Natural killer cell (primary cell): Measurements from ENCODE around the gene RIPK1. TPM values are rescaled to one million over a fixed set of nuclear protein-coding genes. Genes with fewer than 3 reads are reported as not detected.
A peak's percentile ranks its signal among the peaks of the same experiment; 100 is the strongest.

Experiments used
- ATAC-seq, 3 donors: fragments of 150-1000 bp in 2 of 3; fragments of 200-7000 bp in 1 of 3; cut with Tn5 transposase; 1 replicate in 1 of 3; 2 replicates in 2 of 3; pipeline ENCODE4 v1.10.0; 2021; ENCODE audit warnings: mild to moderate bottlenecking in 2 of 3, moderate library complexity in 2 of 3
- DNase-seq, 2 donors: peaks; one replicate each; pipeline versions ENCODE4 v3.0.0 to v3.0.0-alpha.2; 2013 to 2021; ENCODE audit warnings: mixed read lengths in 1 of 2
- H3K27ac ChIP-seq: one replicate; pipeline ENCODE4 v1.5.1; 2013; ENCODE audit warnings: mild to moderate bottlenecking, low read length
- H3K27me3 ChIP-seq: one replicate; pipeline ENCODE4 v1.6.1; 2013; ENCODE audit warnings: low read length; ENCODE audit not compliant: control insufficient read depth, insufficient read depth
- H3K36me3 ChIP-seq: one replicate; pipeline ENCODE4 v1.6.1; 2013; ENCODE audit warnings: low read length; ENCODE audit not compliant: control insufficient read depth, insufficient read depth
- H3K4me1 ChIP-seq: one replicate; pipeline ENCODE4 v1.6.1; 2013; ENCODE audit warnings: low read length; ENCODE audit not compliant: control insufficient read depth, insufficient read depth
- H3K4me3 ChIP-seq: one replicate; pipeline ENCODE4 v1.5.1; 2013; ENCODE audit warnings: low read length
- H3K9me3 ChIP-seq: one replicate; pipeline ENCODE4 v1.6.1; 2013; ENCODE audit warnings: low read length; ENCODE audit not compliant: control insufficient read depth, insufficient read depth
- H3K27ac Mint-ChIP-seq, 2 donors: one replicate each; pipeline ENCODE4 v1.8.0; 2022; ENCODE audit warnings: mild to moderate bottlenecking in 2 of 2, mixed read lengths in 2 of 2, moderate library complexity in 1 of 2
- H3K27me3 Mint-ChIP-seq, 2 donors: one replicate each; pipeline ENCODE4 v1.8.0; 2022; ENCODE audit warnings: low read depth in 2 of 2, mixed read lengths in 2 of 2
- H3K36me3 Mint-ChIP-seq: one replicate; pipeline ENCODE4 v1.8.0; 2022; ENCODE audit warnings: mixed read lengths
- H3K4me1 Mint-ChIP-seq, 2 donors: one replicate each; pipeline ENCODE4 v1.8.0; 2022; ENCODE audit warnings: mixed read lengths in 2 of 2
- H3K4me3 Mint-ChIP-seq: one replicate; pipeline ENCODE4 v1.8.0; 2022; ENCODE audit warnings: mild to moderate bottlenecking, moderate library complexity, mixed read lengths
- H3K9me3 Mint-ChIP-seq, 2 donors: one replicate each; pipeline ENCODE4 v1.8.0; 2022; ENCODE audit warnings: mixed read lengths in 2 of 2
- CTCF ChIP-seq: fragments of 200-600 bp; IDR thresholded peaks from one replicate; pipeline ENCODE4 v1.8.0; 2022; ENCODE audit warnings: antibody characterized with exemption
- WGBS: methylation state at CpG from one replicate; pipeline ENCODE4 v1.1.7; 2013; ENCODE audit warnings: missing lambda C conversion rate; ENCODE audit not compliant: insufficient coverage; 5-methylcytosine and 5-hydroxymethylcytosine counted together
- intact Hi-C: fragments of 100-400 bp; cut with micrococcal nuclease; formaldehyde crosslinking; loops from one replicate; pipeline ENCODE4 v1.14.2; 2022
- total RNA-seq, 4 donors: library from RNA; stranded (reverse); fragments of 120-200 nt in 1 of 4; gene quantifications; one replicate each; pipeline versions ENCODE4 v1.2.3 to v1.2.4, GENCODE V29; 2013 to 2022

Gene RIPK1
- total RNA-seq, 3 donors from 2014 or later (not counting 1 experiment from before 2014, with no cell fraction given) = 30.9 to 44.8 (median 34.5) TPM

GRCh38 chr6:3031857-3032640, 36.2 kb upstream of the RIPK1 start:
- Mint-ChIP-seq H3K36me3 (no peaks in the 10 kb centered on the region), H3K4me3 (no peak overlapping the region), H3K4me1 (peaks cover 4 to 9% of the 10 kb centered on the region in 2 donors), H3K27me3 (peaks cover 12 to 28% of the 10 kb centered on the region in 2 donors), H3K9me3 (no peaks in the 10 kb centered on the region), H3K27ac (no peak overlapping the region)
- H3K27me3 ChIP-seq = peaks cover 2% of the 10 kb centered on the region
- no peaks in the 10 kb centered on the region for H3K9me3 ChIP-seq
- H3K36me3 ChIP-seq = no peaks in the 10 kb centered on the region
- H3K4me1 ChIP-seq = peaks cover 15% of the 10 kb centered on the region
- no peak overlapping the region for H3K4me3 ChIP-seq
- peak in 1 of 2 donors; percentile 46 for DNase-seq
- H3K27ac ChIP-seq = no peak overlapping the region
- WGBS = 70% methylated on average over 15 of the region's 15 CpGs
- TF ChIP-seq CTCF = no peak
- no peak for ATAC-seq
- intact Hi-C loops = no loop called here

- no peak overlapping the region for H3K4me3 ChIP-seq
- WGBS = 80% methylated on average over 2 of the region's 3 CpGs
- no peak overlapping the region for H3K4me3 Mint-ChIP-seq
- no peak overlapping the region for H3K27ac ChIP-seq
- H3K9me3 ChIP-seq = no peaks in the 10 kb centered on the region
- H3K27me3 Mint-ChIP-seq = peaks cover 17 to 34% of the 10 kb centered on the region in 2 donors
- H3K36me3 Mint-ChIP-seq = no peaks in the 10 kb centered on the region
- H3K27ac Mint-ChIP-seq = no peak overlapping the region
- H3K9me3 Mint-ChIP-seq = no peaks in the 10 kb centered on the region
- peaks cover 6% of the 10 kb centered on the region for H3K4me1 ChIP-seq
- TF ChIP-seq CTCF = no peak
- no peak for ATAC-seq
- intact Hi-C loops = no loop called here
- H3K4me1 Mint-ChIP-seq = peaks cover 0 to 5% of the 10 kb centered on the region in 2 donors
- H3K27me3 ChIP-seq = peaks cover 2% of the 10 kb centered on the region
- no peak for DNase-seq
- no peaks in the 10 kb centered on the region for H3K36me3 ChIP-seq
Observed at GRCh38 chr6:3032986-3033385, 35.3 kb upstream of the RIPK1 start.

- H3K27ac Mint-ChIP-seq = no peak overlapping the region
- intact Hi-C loops = no loop called here
- Histone ChIP-seq H3K36me3 (no peaks in the 10 kb centered on the region), H3K4me1 (peaks cover under 1% of the 10 kb centered on the region), H3K27ac (no peak overlapping the region), H3K4me3 (no peak overlapping the region), H3K27me3 (peaks cover 2% of the 10 kb centered on the region), H3K9me3 (no peaks in the 10 kb centered on the region)
- ATAC-seq = no peak
- H3K9me3 Mint-ChIP-seq = no peaks in the 10 kb centered on the region
- WGBS = 90% methylated on average over 3 of the region's 5 CpGs
- DNase-seq = no peak
- no peak for TF ChIP-seq CTCF
- H3K4me1 Mint-ChIP-seq = no peaks in the 10 kb centered on the region
- no peak overlapping the region for H3K4me3 Mint-ChIP-seq
- peaks cover 17 to 34% of the 10 kb centered on the region in 2 donors for H3K27me3 Mint-ChIP-seq
- H3K36me3 Mint-ChIP-seq = no peaks in the 10 kb centered on the region
Observed at GRCh38 chr6:3033652-3034051, 34.6 kb upstream of the RIPK1 start.
